Stimulated activated CD4-positive, alpha-beta T cell treated with anti-CD3 and anti-CD28 coated beads, Interleukin-12 subunit alpha, Interleukin-12 subunit beta, amount 100 ng/mL, for 4 hours (primary cell): Measurements from ENCODE around the gene PDF.
"Not testable (repeated sequence)": the region's sequence is repeated elsewhere in the genome, so short reads cannot be mapped to it uniquely, and the experiment has no call there.

ENCODE experiments used
- DNase-seq: peaks from one replicate; pipeline ENCODE4 v3.0.0-alpha.2; 2020

The PDF gene

GRCh38 chr16:69330286-69331109 lies at the start of gene PDF:
Gene PDF, minus strand, starts transcription at chr16:69330588. Its CDS starts 18 bp downstream, at chr16:69330570.
- DNase-seq, result peak; percentile 82

GRCh38 chr16:69378760-69379159 lies 48.4 kb upstream of the PDF start:
- no peak for DNase-seq

GRCh38 chr16:69378036-69378435 lies 47.6 kb upstream of the PDF start:
- DNase-seq, result no peak

GRCh38 chr16:69376393-69377059 lies 46.1 kb upstream of the PDF start:
- no peak for DNase-seq

GRCh38 chr16:69373019-69373418 lies 42.6 kb upstream of the PDF start:
- DNase-seq, result no peak

GRCh38 chr16:69371564-69371963 lies 41.2 kb upstream of the PDF start:
- no peak for DNase-seq

GRCh38 chr16:69368866-69369265 lies 38.5 kb upstream of the PDF start:
- DNase-seq, result no peak

- DNase-seq, result no peak
Observed at GRCh38 chr16:69367980-69368379, 37.6 kb upstream of the PDF start.

- no peak for DNase-seq
Observed at GRCh38 chr16:69366431-69366830, 36.0 kb upstream of the PDF start.

- DNase-seq, result no peak
Observed at GRCh38 chr16:69365901-69366300, 35.5 kb upstream of the PDF start.

- DNase-seq, result no peak
Observed at GRCh38 chr16:69364088-69364487, 33.7 kb upstream of the PDF start.

- DNase-seq, result no peak
Observed at GRCh38 chr16:69363281-69363717, 32.9 kb upstream of the PDF start.

- DNase-seq, result not testable (repeated sequence)
Observed at GRCh38 chr16:69360070-69360469, 29.7 kb upstream of the PDF start.

GRCh38 chr16:69351309-69352027 lies 21.1 kb upstream of the PDF start, which contains the start of gene TMED6:
Gene TMED6, minus strand, starts transcription at chr16:69351786. Its CDS starts 33 bp downstream, at chr16:69351753.
- no peak for DNase-seq

- DNase-seq, result no peak
Observed at GRCh38 chr16:69350536-69351133, 20.2 kb upstream of the PDF start.

GRCh38 chr16:69349536-69349935 lies 19.1 kb upstream of the PDF start:
- DNase-seq, result no peak

GRCh38 chr16:69348222-69348621 lies 17.8 kb upstream of the PDF start:
- DNase-seq, result no peak

- DNase-seq, result no peak
Observed at GRCh38 chr16:69346683-69347082, 16.3 kb upstream of the PDF start.

GRCh38 chr16:69345923-69346322 lies 15.5 kb upstream of the PDF start:
- DNase-seq, result no peak

- DNase-seq, result no peak
Observed at GRCh38 chr16:69344171-69344570, 13.8 kb upstream of the PDF start.

GRCh38 chr16:69340095-69340644 lies 9.8 kb upstream of the PDF start:
- DNase-seq, result no peak

- peak; percentile 88 for DNase-seq
Observed at GRCh38 chr16:69339289-69340094, 9.1 kb upstream of the PDF start, which contains the start of the genes COG8 and NIP7. Gene COG8, minus strand, starts transcription at chr16:69339564. Its CDS starts 12 bp downstream, at chr16:69339552. Gene NIP7, plus strand, starts transcription at chr16:69339772. Its CDS starts 58 bp downstream, at chr16:69339830.
